ENCODE measurements around the gene APC.

DNA sequence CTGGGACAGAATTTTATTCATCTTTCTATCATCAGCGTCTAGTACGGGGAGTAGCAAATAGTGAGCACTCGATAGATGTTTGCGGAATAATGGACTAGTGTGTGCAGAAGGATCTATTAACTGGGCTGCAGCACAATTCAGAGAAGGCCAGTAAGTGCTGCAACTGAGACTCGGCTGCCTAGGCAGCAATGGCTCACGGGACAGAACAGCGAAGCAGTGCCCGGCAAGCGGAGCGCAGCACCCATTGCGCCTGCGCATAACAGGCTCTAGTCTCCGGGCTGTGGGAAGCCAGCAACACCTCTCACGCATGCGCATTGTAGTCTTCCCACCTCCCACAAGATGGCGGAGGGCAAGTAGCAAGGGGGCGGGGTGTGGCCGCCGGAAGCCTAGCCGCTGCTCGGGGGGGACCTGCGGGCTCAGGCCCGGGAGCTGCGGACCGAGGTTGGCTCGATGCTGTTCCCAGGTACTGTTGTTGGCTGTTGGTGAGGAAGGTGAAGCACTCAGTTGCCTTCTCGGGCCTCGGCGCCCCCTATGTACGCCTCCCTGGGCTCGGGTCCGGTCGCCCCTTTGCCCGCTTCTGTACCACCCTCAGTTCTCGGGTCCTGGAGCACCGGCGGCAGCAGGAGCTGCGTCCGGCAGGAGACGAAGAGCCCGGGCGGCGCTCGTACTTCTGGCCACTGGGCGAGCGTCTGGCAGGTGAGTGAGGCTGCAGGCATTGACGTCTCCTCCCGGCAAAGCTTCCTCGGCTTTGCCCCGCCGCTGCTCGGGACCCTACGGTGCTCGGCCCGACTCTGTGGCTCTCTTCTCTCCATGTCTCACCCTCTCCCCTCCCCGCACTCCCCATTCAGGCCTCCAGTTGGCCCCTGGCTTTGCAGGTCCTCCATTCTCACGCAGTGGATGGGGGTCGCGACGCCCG, 30.2 kb upstream of the APC start:
- TF ChIP-seq, protein P1, sequence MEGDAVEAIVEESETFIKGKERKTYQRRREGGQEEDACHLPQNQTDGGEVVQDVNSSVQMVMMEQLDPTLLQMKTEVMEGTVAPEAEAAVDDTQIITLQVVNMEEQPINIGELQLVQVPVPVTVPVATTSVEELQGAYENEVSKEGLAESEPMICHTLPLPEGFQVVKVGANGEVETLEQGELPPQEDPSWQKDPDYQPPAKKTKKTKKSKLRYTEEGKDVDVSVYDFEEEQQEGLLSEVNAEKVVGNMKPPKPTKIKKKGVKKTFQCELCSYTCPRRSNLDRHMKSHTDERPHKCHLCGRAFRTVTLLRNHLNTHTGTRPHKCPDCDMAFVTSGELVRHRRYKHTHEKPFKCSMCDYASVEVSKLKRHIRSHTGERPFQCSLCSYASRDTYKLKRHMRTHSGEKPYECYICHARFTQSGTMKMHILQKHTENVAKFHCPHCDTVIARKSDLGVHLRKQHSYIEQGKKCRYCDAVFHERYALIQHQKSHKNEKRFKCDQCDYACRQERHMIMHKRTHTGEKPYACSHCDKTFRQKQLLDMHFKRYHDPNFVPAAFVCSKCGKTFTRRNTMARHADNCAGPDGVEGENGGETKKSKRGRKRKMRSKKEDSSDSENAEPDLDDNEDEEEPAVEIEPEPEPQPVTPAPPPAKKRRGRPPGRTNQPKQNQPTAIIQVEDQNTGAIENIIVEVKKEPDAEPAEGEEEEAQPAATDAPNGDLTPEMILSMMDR (conservative IDR thresholded peaks at IDR 0.05): no peak
- TF ChIP-seq ZFX (IDR thresholded peaks at IDR 0.05): peak; percentile 36; the same call in 1 of the 2 replicates
